Activated CD4-positive, alpha-beta memory T cell treated with anti-CD3 and anti-CD28 coated beads for 36 hours (primary cell): ENCODE measurements around the gene ZNF891. TPM values are rescaled to one million over a fixed set of nuclear protein-coding genes. Genes with fewer than 3 reads are reported as not detected.

Experiments used
- CTCF ChIA-PET: fragments of 350-600 bp; sonication (Branson Sonifier 250); formaldehyde crosslinking; loops from one replicate; lab custom pipeline; 2021; ENCODE audit warnings: antibody characterized with exemption, inconsistent platforms; lab: Charles Lee
- POLR2A ChIA-PET: fragments of 350-600 bp; sonication (Branson Sonifier 250); formaldehyde crosslinking; loops from one replicate; lab custom pipeline; 2021; ENCODE audit warnings: antibody characterized with exemption; lab: Charles Lee
- DNase-seq: peaks from one replicate; pipeline ENCODE4 v3.0.0-alpha.2; 2020
- H3K27ac Mint-ChIP-seq: one replicate; pipeline ENCODE4 v1.8.0; 2021; ENCODE audit warnings: mixed read lengths
- H3K27me3 Mint-ChIP-seq: one replicate; pipeline ENCODE4 v1.8.0; 2021; ENCODE audit warnings: mixed read lengths
- H3K36me3 Mint-ChIP-seq: one replicate; pipeline ENCODE4 v1.8.0; 2021; ENCODE audit warnings: mixed read lengths
- H3K4me1 Mint-ChIP-seq: one replicate; pipeline ENCODE4 v1.8.0; 2021; ENCODE audit warnings: low read depth, mixed read lengths
- H3K4me3 Mint-ChIP-seq: one replicate; pipeline ENCODE4 v1.8.0; 2021; ENCODE audit warnings: mild to moderate bottlenecking, mixed read lengths
- H3K9me3 Mint-ChIP-seq: one replicate; pipeline ENCODE4 v1.8.0; 2021; ENCODE audit warnings: mixed read lengths
- intact Hi-C: fragments of 100-400 bp; cut with micrococcal nuclease; formaldehyde crosslinking; loops from one replicate; pipeline ENCODE4 v1.15.1; 2023
- total RNA-seq, 2 experiments: library from RNA; stranded (reverse); gene quantifications; one replicate each; pipeline ENCODE4 v1.2.3, GENCODE V29; 2021

The ZNF891 gene
- total RNA-seq, 2 experiments from 2014 or later, result 1.1 to 1.2 TPM

GRCh38 chr12:133058203-133059113, 71.6 kb downstream of the ZNF891 start:
- no peak overlapping the region for H3K27ac Mint-ChIP-seq
- H3K9me3 Mint-ChIP-seq, result peaks cover 76% of the 10 kb centered on the region
- peaks cover 68% of the 10 kb centered on the region for H3K36me3 Mint-ChIP-seq
- intact Hi-C loops, result no loop called here
- ChIA-PET CTCF (no interaction called here), POLR2A (no interaction called here)
- no peaks in the 10 kb centered on the region for H3K27me3 Mint-ChIP-seq
- no peak overlapping the region for H3K4me3 Mint-ChIP-seq
- DNase-seq, result no peak
- no peaks in the 10 kb centered on the region for H3K4me1 Mint-ChIP-seq

- peaks cover 67% of the 10 kb centered on the region for H3K36me3 Mint-ChIP-seq
- intact Hi-C loops, result no loop called here
- no peaks in the 10 kb centered on the region for H3K4me1 Mint-ChIP-seq
- no peak overlapping the region for H3K27ac Mint-ChIP-seq
- peak overlapping the region; percentile 4 for H3K4me3 Mint-ChIP-seq
- ChIA-PET CTCF (no interaction called here), POLR2A (no interaction called here)
- DNase-seq, result no peak
- H3K27me3 Mint-ChIP-seq, result no peaks in the 10 kb centered on the region
- H3K9me3 Mint-ChIP-seq, result peaks cover 75% of the 10 kb centered on the region
Measured at GRCh38 chr12:133057446-133057845, 72.6 kb downstream of the ZNF891 start.

Other genes starting within 250 kb of the ZNF891 start
- 10 to 100 TPM; 41.2 to 42.9 TPM for gene CHFR, start 242.7 kb downstream of the ZNF891 start, total RNA-seq
- 1 to 10 TPM; 4.6 to 5.3 TPM for gene ZNF605, start 174.0 kb downstream of the ZNF891 start, total RNA-seq
- gene ZNF26, start 143.9 kb downstream of the ZNF891 start, total RNA-seq, result 10 to 100 TPM; 10.2 to 10.8 TPM
- gene ZNF84, start 92.8 kb downstream of the ZNF891 start, total RNA-seq, result 10 to 100 TPM; 10.1 to 11.8 TPM
- gene ZNF140, start 49.4 kb downstream of the ZNF891 start, total RNA-seq, result 10 to 100 TPM; 11.8 to 14.1 TPM
- 1 to 10 TPM; 3.7 to 4.1 TPM for gene ZNF10, start 353 bp upstream of the ZNF891 start, total RNA-seq
- 10 to 100 TPM in 1 of 2 experiments, 1 to 10 TPM in 1; 9.2 to 11.8 TPM for gene ZNF268, start 51.2 kb upstream of the ZNF891 start, total RNA-seq
- not detected for gene ANHX, start 105.6 kb upstream of the ZNF891 start, total RNA-seq